WTC11 (cell line): ENCODE results near the gene ZNF578. TPM values are rescaled to one million over a fixed set of nuclear protein-coding genes. Genes with fewer than 3 reads are reported as not detected.

ENCODE experiments used
- ATAC-seq: fragments of 200-7000 bp; cut with Tn5 transposase; 2 replicates; pipeline ENCODE4 v1.10.0; 2021; ENCODE audit warnings: mild to moderate bottlenecking, moderate library complexity
- CTCF ChIA-PET: fragments of 300-600 bp; sonication (Branson Sonifier 250); formaldehyde crosslinking; loops from one replicate; lab custom pipeline; 2021; ENCODE audit warnings: antibody characterized with exemption; lab: Charles Lee
- POLR2A ChIA-PET: fragments of 350-600 bp; sonication (Branson Sonifier 250); formaldehyde crosslinking; loops from one replicate; lab custom pipeline; 2021; ENCODE audit warnings: antibody characterized with exemption; lab: Charles Lee
- DNase-seq: peaks from one replicate; pipeline ENCODE4 v3.0.0; 2021; ENCODE audit warnings: low spot score
- H3K27ac Mint-ChIP-seq: 2 replicates; pipeline ENCODE4 v1.8.0; 2021; ENCODE audit warnings: mixed read lengths
- H3K27me3 Mint-ChIP-seq: 2 replicates; pipeline ENCODE4 v1.8.0; 2021; ENCODE audit warnings: low read depth, mild to moderate bottlenecking, moderate library complexity, mixed read lengths
- H3K36me3 Mint-ChIP-seq: 2 replicates; pipeline ENCODE4 v1.8.0; 2021; ENCODE audit warnings: mixed read lengths
- H3K4me1 Mint-ChIP-seq: 2 replicates; pipeline ENCODE4 v1.8.0; 2022; ENCODE audit warnings: mixed read lengths
- H3K4me3 Mint-ChIP-seq: 2 replicates; pipeline ENCODE4 v1.8.0; 2021; ENCODE audit warnings: mild to moderate bottlenecking, moderate library complexity, mixed read lengths
- H3K9me3 Mint-ChIP-seq: 2 replicates; pipeline ENCODE4 v1.8.0; 2021; ENCODE audit warnings: mixed read lengths
- CDX4 ChIP-seq: fragments of 250-450 bp; sonication (Bioruptor Pico); IDR thresholded peaks from 2 replicates; pipeline ENCODE4 v1.9.0; 2021; ENCODE audit warnings: moderate library complexity, mild to moderate bottlenecking, inconsistent platforms, borderline replicate concordance
- CREB1 ChIP-seq: sonication (generic); formaldehyde crosslinking; IDR thresholded peaks from 2 replicates; pipeline ENCODE4 v1.8.0; 2023; ENCODE audit warnings: mild to moderate bottlenecking, missing genetic modification reagents
- CREM ChIP-seq: sonication (generic); formaldehyde crosslinking; IDR thresholded peaks from 2 replicates; pipeline ENCODE4 v1.8.1; 2022; ENCODE audit warnings: mild to moderate bottlenecking, missing genetic modification reagents, moderate library complexity
- CTCF ChIP-seq: fragments of 200-600 bp; IDR thresholded peaks from 2 replicates; pipeline ENCODE4 v1.8.0; 2022; ENCODE audit warnings: antibody characterized with exemption
- E2F5 ChIP-seq: sonication (generic); formaldehyde crosslinking; IDR thresholded peaks from 2 replicates; pipeline ENCODE4 v1.8.1; 2022; ENCODE audit warnings: mild to moderate bottlenecking, moderate library complexity, missing genetic modification reagents
- ELF4 ChIP-seq: sonication (generic); formaldehyde crosslinking; IDR thresholded peaks from 2 replicates; pipeline ENCODE4 v1.8.1; 2022; ENCODE audit warnings: low read depth, mild to moderate bottlenecking, moderate library complexity, missing genetic modification reagents
- FOXJ3 ChIP-seq: sonication (generic); formaldehyde crosslinking; IDR thresholded peaks from 2 replicates; pipeline ENCODE4 v1.9.0; 2021; ENCODE audit warnings: missing genetic modification reagents, mild to moderate bottlenecking, borderline replicate concordance
- FOXP1 ChIP-seq: sonication (generic); formaldehyde crosslinking; IDR thresholded peaks from 2 replicates; pipeline ENCODE4 v1.8.0; 2022; ENCODE audit warnings: missing genetic modification reagents, mild to moderate bottlenecking, moderate library complexity, borderline replicate concordance
- JAZF1 ChIP-seq: fragments of 250-450 bp; sonication (Bioruptor Pico); IDR thresholded peaks from 2 replicates; pipeline ENCODE4 v1.9.0; 2021; ENCODE audit warnings: moderate library complexity, mild to moderate bottlenecking, inconsistent platforms
- NR3C1 ChIP-seq: sonication (generic); formaldehyde crosslinking; conservative IDR thresholded peaks from 2 replicates; pipeline ENCODE4 v1.8.1; 2023; ENCODE audit warnings: low read depth, mild to moderate bottlenecking, missing genetic modification reagents
- SMAD4 ChIP-seq: sonication (generic); formaldehyde crosslinking; IDR thresholded peaks from 2 replicates; pipeline ENCODE4 v1.8.0; 2022; ENCODE audit warnings: mild to moderate bottlenecking, missing genetic modification reagents
- SOX15 ChIP-seq: fragments of 250-450 bp; sonication (Bioruptor Pico); IDR thresholded peaks from 2 replicates; pipeline ENCODE4 v1.9.0; 2021; ENCODE audit warnings: mild to moderate bottlenecking
- SP1 ChIP-seq: sonication (generic); formaldehyde crosslinking; conservative IDR thresholded peaks from 2 replicates; pipeline ENCODE4 v1.8.1; 2022; ENCODE audit warnings: missing genetic modification reagents
- TCF7 ChIP-seq: sonication (generic); formaldehyde crosslinking; IDR thresholded peaks from 2 replicates; pipeline ENCODE4 v1.8.0; 2022; ENCODE audit warnings: mild to moderate bottlenecking, low read depth, missing genetic modification reagents, moderate library complexity
- ZNF317 ChIP-seq: sonication (generic); formaldehyde crosslinking; IDR thresholded peaks from 2 replicates; pipeline ENCODE4 v1.8.1; 2023; ENCODE audit warnings: low read depth, mild to moderate bottlenecking, moderate library complexity, missing genetic modification reagents, borderline replicate concordance
- ZNF396 ChIP-seq: fragments of 250-450 bp; sonication (Bioruptor Pico); IDR thresholded peaks from 2 replicates; pipeline ENCODE4 v1.8.0; 2021; ENCODE audit warnings: mild to moderate bottlenecking, moderate library complexity, borderline replicate concordance
- ZNF416 ChIP-seq: fragments of 250-450 bp; sonication (Bioruptor Pico); IDR thresholded peaks from 2 replicates; pipeline ENCODE4 v1.9.0; 2021; ENCODE audit warnings: mild to moderate bottlenecking, inconsistent platforms
- ZNF423 ChIP-seq: fragments of 250-450 bp; sonication (Bioruptor Pico); IDR thresholded peaks from 2 replicates; pipeline ENCODE4 v2.1.2; 2022; ENCODE audit warnings: mild to moderate bottlenecking, moderate library complexity
- ZNF512 ChIP-seq: sonication (generic); formaldehyde crosslinking; IDR thresholded peaks from 2 replicates; pipeline ENCODE4 v1.8.1; 2022; ENCODE audit warnings: missing genetic modification reagents, borderline replicate concordance
- ZNF671 ChIP-seq: fragments of 250-450 bp; sonication (Bioruptor Pico); IDR thresholded peaks from 2 replicates; pipeline ENCODE4 v1.8.0; 2021; ENCODE audit warnings: mild to moderate bottlenecking
- total RNA-seq: library from RNA; stranded (reverse); gene quantifications from 3 replicates; pipeline ENCODE4 v1.2.3, GENCODE V29; 2021
- TF ChIP-seq, protein P1 (sequence below): sonication (generic); formaldehyde crosslinking; IDR thresholded peaks from 2 replicates; pipeline ENCODE4 v1.8.1; 2023; ENCODE audit warnings: mild to moderate bottlenecking, missing genetic modification reagents, moderate library complexity
- TF ChIP-seq, protein P2 (sequence below): fragments of 250-450 bp; sonication (Bioruptor Pico); IDR thresholded peaks from 2 replicates; pipeline ENCODE4 v2.1.2; 2022; ENCODE audit warnings: mild to moderate bottlenecking, moderate library complexity
- TF ChIP-seq, protein P3 (sequence below): sonication (generic); formaldehyde crosslinking; IDR thresholded peaks from 2 replicates; pipeline ENCODE4 v1.8.0; 2022; ENCODE audit warnings: mild to moderate bottlenecking, missing genetic modification reagents

The ZNF578 gene
- total RNA-seq, 1 experiment from 2014 or later, result 26.6 TPM

DNA sequence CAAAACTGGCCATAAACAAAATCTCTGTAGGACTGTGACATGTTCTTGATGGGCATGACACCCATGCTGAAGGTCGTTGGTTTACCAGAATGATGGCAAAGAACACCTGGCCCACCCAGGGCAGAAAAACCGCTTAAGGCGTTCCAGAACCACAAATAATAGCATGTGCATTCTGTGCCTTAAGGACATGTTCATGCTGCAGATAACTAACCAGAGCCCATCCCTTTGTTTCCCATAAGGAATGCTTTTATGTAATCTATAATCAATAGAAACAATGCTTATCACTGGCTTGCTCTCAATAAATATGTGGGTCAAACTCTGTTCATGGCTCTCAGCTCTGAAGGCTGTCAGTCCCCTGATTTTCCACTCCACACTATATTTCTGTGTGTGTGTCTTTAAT is 11.2 kb upstream of the ZNF578 start:
- CTCF ChIA-PET, result no interaction called here
- TF ChIP-seq FOXJ3 (CRISPR knock-in tag), result no peak
- no peak for TF ChIP-seq ELF4 (CRISPR knock-in tag)
- TF ChIP-seq, protein P1, sequence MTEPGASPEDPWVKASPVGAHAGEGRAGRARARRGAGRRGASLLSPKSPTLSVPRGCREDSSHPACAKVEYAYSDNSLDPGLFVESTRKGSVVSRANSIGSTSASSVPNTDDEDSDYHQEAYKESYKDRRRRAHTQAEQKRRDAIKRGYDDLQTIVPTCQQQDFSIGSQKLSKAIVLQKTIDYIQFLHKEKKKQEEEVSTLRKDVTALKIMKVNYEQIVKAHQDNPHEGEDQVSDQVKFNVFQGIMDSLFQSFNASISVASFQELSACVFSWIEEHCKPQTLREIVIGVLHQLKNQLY (CRISPR knock-in tag), result no peak
- TF ChIP-seq CTCF, result no peak
- no peak for TF ChIP-seq TCF7 (CRISPR knock-in tag)
- no peak for TF ChIP-seq ZNF317
- no peak for TF ChIP-seq CDX4
- no peak for TF ChIP-seq ZNF512 (CRISPR knock-in tag)
- no peak for TF ChIP-seq CREB1
- Mint-ChIP-seq H3K9me3 (peaks cover 88% of the 10 kb centered on the region), H3K27ac (no peak overlapping the region), H3K36me3 (peaks cover 66% of the 10 kb centered on the region), H3K4me1 (no peaks in the 10 kb centered on the region), H3K27me3 (peaks cover 43% of the 10 kb centered on the region), H3K4me3 (no peak overlapping the region)
- DNase-seq (no peak), ATAC-seq (no peak)
- POLR2A ChIA-PET, result no interaction called here

DNA sequence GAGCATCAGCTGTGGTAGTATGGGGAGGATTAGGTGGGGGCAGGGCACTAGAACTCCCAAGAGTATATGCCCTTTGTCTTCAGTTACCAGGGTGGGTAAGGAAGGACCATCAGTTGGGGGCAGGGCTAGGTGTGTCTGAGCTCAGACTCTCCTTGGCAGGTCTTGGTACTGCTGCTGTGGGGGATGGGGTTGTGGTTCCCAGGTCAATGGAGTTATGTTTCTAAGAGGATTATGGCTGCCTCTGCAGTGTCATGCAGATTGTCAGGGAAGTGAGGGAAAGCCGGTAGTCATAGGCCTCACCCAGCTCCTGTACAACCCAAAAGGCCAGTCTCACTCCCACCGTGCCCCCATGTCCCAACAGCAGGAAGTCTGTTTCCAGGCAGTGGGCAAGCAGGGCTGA is 8.8 kb upstream of the ZNF578 start:
- Mint-ChIP-seq H3K27ac (no peak overlapping the region), H3K4me3 (no peak overlapping the region)
- no peak for DNase-seq
- TF ChIP-seq JAZF1 (CRISPR knock-in tag) (no peak), SP1 (CRISPR knock-in tag) (no peak), ZNF423 (CRISPR knock-in tag) (no peak), TCF7 (CRISPR knock-in tag) (no peak), ZNF396 (no peak)
- TF ChIP-seq, all 79 proteins: peak for 0
- CTCF ChIA-PET, result no interaction called here
- Mint-ChIP-seq H3K4me1 (no peaks in the 10 kb centered on the region), H3K9me3 (peaks cover 88% of the 10 kb centered on the region), H3K36me3 (peaks cover 49% of the 10 kb centered on the region), H3K27me3 (peaks cover 40% of the 10 kb centered on the region)
- no peak for ATAC-seq
- POLR2A ChIA-PET, result no interaction called here

DNA sequence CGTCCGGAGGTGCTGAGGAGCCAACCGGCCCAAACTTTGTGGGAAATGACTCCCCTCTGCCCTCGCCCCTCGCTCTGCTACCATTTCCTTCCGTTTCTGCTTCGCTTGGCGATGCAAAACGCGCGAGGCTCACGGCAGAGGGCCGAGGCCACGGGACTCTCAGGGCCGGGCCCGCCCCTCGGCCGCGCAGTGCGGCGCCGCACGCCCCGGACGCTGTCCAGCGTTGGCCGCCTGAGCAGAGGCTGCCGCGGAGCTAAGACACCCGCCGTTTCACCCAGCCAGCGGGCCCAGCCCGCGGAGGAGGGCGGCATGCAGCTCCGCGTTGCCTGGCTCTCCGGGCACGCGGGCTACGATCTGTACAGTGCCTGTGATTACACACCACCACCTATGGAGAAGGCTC is 2.1 kb upstream of the ZNF578 start:
- DNase-seq (no peak), ATAC-seq (no peak)
- Mint-ChIP-seq H3K27me3 (peaks cover 31% of the 10 kb centered on the region), H3K4me3 (no peak overlapping the region), H3K27ac (no peak overlapping the region), H3K4me1 (no peaks in the 10 kb centered on the region), H3K36me3 (peaks cover 38% of the 10 kb centered on the region), H3K9me3 (peaks cover 86% of the 10 kb centered on the region)
- POLR2A ChIA-PET, result no interaction called here
- CTCF ChIA-PET, result interaction anchor here (1.1 kb wide), 1 partner anchor 76 kb away, joined by 3 read pairs; no protein-coding TSS in a partner anchor
- no peak for TF ChIP-seq CDX4
- TF ChIP-seq E2F5, result no peak
- TF ChIP-seq ZNF671 (CRISPR knock-in tag), result no peak
- no peak for TF ChIP-seq FOXP1 (CRISPR knock-in tag)
- no peak for TF ChIP-seq ZNF416 (CRISPR knock-in tag)
- TF ChIP-seq SMAD4, result no peak
- TF ChIP-seq NR3C1 (CRISPR knock-in tag), result no peak
- TF ChIP-seq CREM (CRISPR knock-in tag), result no peak
- TF ChIP-seq, protein P2, sequence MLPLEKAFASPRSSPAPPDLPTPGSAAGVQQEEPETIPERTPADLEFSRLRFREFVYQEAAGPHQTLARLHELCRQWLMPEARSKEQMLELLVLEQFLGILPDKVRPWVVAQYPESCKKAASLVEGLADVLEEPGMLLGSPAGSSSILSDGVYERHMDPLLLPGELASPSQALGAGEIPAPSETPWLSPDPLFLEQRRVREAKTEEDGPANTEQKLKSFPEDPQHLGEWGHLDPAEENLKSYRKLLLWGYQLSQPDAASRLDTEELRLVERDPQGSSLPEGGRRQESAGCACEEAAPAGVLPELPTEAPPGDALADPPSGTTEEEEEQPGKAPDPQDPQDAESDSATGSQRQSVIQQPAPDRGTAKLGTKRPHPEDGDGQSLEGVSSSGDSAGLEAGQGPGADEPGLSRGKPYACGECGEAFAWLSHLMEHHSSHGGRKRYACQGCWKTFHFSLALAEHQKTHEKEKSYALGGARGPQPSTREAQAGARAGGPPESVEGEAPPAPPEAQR (CRISPR knock-in tag), result no peak
- TF ChIP-seq, protein P3, sequence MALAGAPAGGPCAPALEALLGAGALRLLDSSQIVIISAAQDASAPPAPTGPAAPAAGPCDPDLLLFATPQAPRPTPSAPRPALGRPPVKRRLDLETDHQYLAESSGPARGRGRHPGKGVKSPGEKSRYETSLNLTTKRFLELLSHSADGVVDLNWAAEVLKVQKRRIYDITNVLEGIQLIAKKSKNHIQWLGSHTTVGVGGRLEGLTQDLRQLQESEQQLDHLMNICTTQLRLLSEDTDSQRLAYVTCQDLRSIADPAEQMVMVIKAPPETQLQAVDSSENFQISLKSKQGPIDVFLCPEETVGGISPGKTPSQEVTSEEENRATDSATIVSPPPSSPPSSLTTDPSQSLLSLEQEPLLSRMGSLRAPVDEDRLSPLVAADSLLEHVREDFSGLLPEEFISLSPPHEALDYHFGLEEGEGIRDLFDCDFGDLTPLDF, result no peak
- no peak for TF ChIP-seq SOX15 (CRISPR knock-in tag)
